ENCODE data around the gene SPECC1L. TPM values are rescaled to one million over a fixed set of nuclear protein-coding genes. Genes with fewer than 3 reads are reported as not detected.

Gene SPECC1L
- total RNA-seq, 2 donors from 2014 or later = 39.6 to 63.2 TPM

- intact Hi-C loops (cut with DNase I) = no loop called here
- Histone ChIP-seq H3K4me1 (replicated peaks) (no peaks in the 10 kb centered on the region), H3K9me3 (no peaks in the 10 kb centered on the region), H3K27me3 (replicated peaks; ENCODE audit: insufficient read depth) (no peaks in the 10 kb centered on the region), H3K36me3 (no peaks in the 10 kb centered on the region), H3K27ac (no peak overlapping the region), H3K4me3 (no peak overlapping the region)
- DNase-seq (ENCODE audit: low spot score) = no peak
- no peak for TF ChIP-seq CTCF (IDR thresholded peaks at IDR 0.05)
- TF ChIP-seq POLR2AphosphoS5 (IDR thresholded peaks at IDR 0.05) = no peak
Measured at GRCh38 chr22:24443668-24444067, 173.0 kb downstream of the SPECC1L start.

DNA sequence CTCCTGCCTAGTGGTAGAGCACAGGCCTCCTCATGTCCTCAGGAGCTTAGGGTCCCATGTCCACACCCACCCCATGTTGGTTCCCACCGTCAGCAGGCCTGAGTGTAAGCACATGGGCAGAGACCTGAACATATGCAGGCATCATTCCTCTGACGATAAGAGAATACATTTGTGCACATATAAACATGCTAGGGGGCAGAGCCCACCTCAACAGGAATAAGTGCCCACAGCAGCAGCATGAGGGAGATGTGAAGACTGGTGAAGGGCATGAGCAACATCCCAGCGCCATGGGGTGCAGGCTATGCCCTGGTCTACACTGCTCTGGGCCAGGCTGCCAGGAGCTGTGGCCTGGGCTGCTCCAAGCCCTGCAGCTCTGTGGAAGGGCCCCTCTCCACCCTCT, 173.6 kb downstream of the SPECC1L start:
- 93% methylated on average over 3 of the region's 3 CpGs for WGBS
- Histone ChIP-seq H3K4me1 (replicated peaks) (no peaks in the 10 kb centered on the region), H3K36me3 (no peaks in the 10 kb centered on the region), H3K4me3 (no peak overlapping the region), H3K27ac (no peak overlapping the region), H3K27me3 (replicated peaks; ENCODE audit: insufficient read depth) (no peaks in the 10 kb centered on the region), H3K9me3 (no peaks in the 10 kb centered on the region)
- DNase-seq (ENCODE audit: low spot score) = no peak
- intact Hi-C loops (cut with DNase I) = no loop called here
- no peak for TF ChIP-seq POLR2A (IDR thresholded peaks at IDR 0.05)
- TF ChIP-seq POLR2AphosphoS5 (IDR thresholded peaks at IDR 0.05) = no peak
- TF ChIP-seq CTCF (IDR thresholded peaks at IDR 0.05) = no peak

- H3K4me1 ChIP-seq (replicated peaks) = no peaks in the 10 kb centered on the region
- no peak for DNase-seq (ENCODE audit: low spot score)
- no peak for TF ChIP-seq POLR2A (IDR thresholded peaks at IDR 0.05)
- TF ChIP-seq POLR2AphosphoS5 (IDR thresholded peaks at IDR 0.05) = no peak
- no peak for TF ChIP-seq CTCF (IDR thresholded peaks at IDR 0.05)
- H3K4me3 ChIP-seq = no peak overlapping the region
- no peaks in the 10 kb centered on the region for H3K36me3 ChIP-seq
- 83% methylated on average over 12 of the region's 12 CpGs for WGBS
- no peaks in the 10 kb centered on the region for H3K9me3 ChIP-seq
- H3K27ac ChIP-seq = no peak overlapping the region
- intact Hi-C loops (cut with DNase I) = no loop called here
- H3K27me3 ChIP-seq (replicated peaks; ENCODE audit: insufficient read depth) = no peaks in the 10 kb centered on the region
Measured at GRCh38 chr22:24444729-24445466, 174.3 kb downstream of the SPECC1L start.

DNA sequence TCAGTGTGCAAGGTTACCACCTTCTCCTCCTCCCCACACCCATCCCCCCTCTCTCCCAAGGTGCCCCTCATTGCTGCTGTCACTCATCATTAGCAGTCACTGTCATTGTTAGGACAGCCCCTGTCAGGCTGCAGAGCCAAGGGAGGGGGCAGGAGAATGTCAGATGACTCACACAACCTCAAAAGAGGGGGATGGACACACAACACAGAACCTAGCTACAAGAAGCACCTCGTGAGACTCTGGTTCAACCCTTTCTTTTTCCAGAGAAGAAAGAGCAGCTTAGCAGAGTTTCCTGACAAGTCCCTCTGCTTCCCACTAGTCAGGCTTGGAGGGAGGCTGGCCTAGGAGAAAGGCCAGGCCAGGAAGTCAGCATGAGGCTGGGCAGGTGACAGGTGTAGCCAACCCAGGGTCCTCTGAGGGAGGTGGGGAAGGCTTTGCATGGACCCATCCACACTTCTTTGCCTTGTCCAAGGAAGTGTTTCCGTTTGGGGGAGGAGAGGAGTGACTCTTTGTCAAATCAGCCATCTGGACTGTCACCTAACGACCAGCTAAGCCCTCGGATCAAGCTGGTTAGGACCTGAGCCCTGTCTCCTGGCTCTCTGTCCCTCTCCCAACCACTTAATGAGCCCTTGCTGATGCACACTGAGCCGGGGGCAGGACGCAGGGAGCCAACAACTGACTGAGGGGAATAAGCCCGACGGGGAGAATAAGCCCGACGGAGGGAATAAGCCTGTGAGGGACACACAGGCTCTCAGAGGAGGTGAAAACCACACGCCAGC, 175.0 kb downstream of the SPECC1L start:
- H3K27ac ChIP-seq = no peak overlapping the region
- no peak for DNase-seq (ENCODE audit: low spot score)
- no peaks in the 10 kb centered on the region for H3K4me1 ChIP-seq (replicated peaks)
- no peak overlapping the region for H3K4me3 ChIP-seq
- WGBS = 73% methylated on average over 11 of the region's 11 CpGs
- intact Hi-C loops (cut with DNase I) = no loop called here
- H3K9me3 ChIP-seq = no peaks in the 10 kb centered on the region
- no peaks in the 10 kb centered on the region for H3K36me3 ChIP-seq
- TF ChIP-seq CTCF (IDR thresholded peaks at IDR 0.05) = no peak
- no peak for TF ChIP-seq POLR2AphosphoS5 (IDR thresholded peaks at IDR 0.05)
- TF ChIP-seq POLR2A (IDR thresholded peaks at IDR 0.05) = no peak
- H3K27me3 ChIP-seq (replicated peaks; ENCODE audit: insufficient read depth) = no peaks in the 10 kb centered on the region

DNA sequence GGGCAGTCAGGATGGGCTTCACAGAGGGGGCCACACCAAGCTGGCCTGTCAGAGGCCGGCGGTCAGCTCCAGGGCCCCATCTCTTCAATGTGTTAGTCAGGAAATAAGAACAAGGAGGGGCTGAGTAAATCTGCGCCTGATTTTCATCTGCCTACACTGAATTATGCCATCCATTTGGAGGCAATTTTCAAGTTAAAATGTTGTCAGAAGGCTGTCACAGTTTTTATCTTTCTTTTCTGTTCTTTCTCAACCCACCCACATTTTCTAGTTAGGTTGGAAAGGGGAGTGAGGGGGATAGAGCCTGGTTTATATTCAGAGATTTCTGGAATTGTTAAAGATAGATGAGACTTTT, 175.6 kb downstream of the SPECC1L start:
- Histone ChIP-seq H3K36me3 (no peaks in the 10 kb centered on the region), H3K4me1 (replicated peaks) (no peaks in the 10 kb centered on the region), H3K9me3 (no peaks in the 10 kb centered on the region), H3K4me3 (no peak overlapping the region), H3K27me3 (replicated peaks; ENCODE audit: insufficient read depth) (no peaks in the 10 kb centered on the region), H3K27ac (no peak overlapping the region)
- TF ChIP-seq CTCF (IDR thresholded peaks at IDR 0.05) (no peak), POLR2A (IDR thresholded peaks at IDR 0.05) (no peak), POLR2AphosphoS5 (IDR thresholded peaks at IDR 0.05) (no peak)
- WGBS = 92% methylated on average over 3 of the region's 3 CpGs
- DNase-seq (ENCODE audit: low spot score) = no peak
- intact Hi-C loops (cut with DNase I) = no loop called here

Data from prostate gland (tissue), 2 donors.